Trophoblast cell (in vitro differentiated cells and primary cell): ENCODE results near the gene NCAPH2.
A peak's percentile ranks its signal among the peaks of the same experiment; 100 is the strongest.

ENCODE experiments used
- DNase-seq, 2 donors: peaks; one replicate each; pipeline ENCODE4 v3.0.0-alpha.2; 2016
- H2AFZ ChIP-seq: 2 replicates; pipeline ENCODE4 v1.6.1; 2013; ENCODE audit warnings: low read length, moderate library complexity, mild to moderate bottlenecking; ENCODE audit not compliant: insufficient read depth, poor library complexity
- H2AK5ac ChIP-seq: 2 replicates; pipeline ENCODE4 v1.6.1; 2013; ENCODE audit warnings: mild to moderate bottlenecking, low read length
- H2BK120ac ChIP-seq: 2 replicates; pipeline ENCODE4 v1.6.1; 2013; ENCODE audit warnings: low read length, mild to moderate bottlenecking, moderate library complexity; ENCODE audit not compliant: insufficient read depth, poor library complexity
- H2BK12ac ChIP-seq: 2 replicates; pipeline ENCODE4 v1.6.1; 2013; ENCODE audit warnings: mild to moderate bottlenecking, low read length, moderate library complexity
- H2BK5ac ChIP-seq: 2 replicates; pipeline ENCODE4 v1.6.1; 2013; ENCODE audit warnings: low read length, low read depth, moderate library complexity, mild to moderate bottlenecking; ENCODE audit not compliant: poor library complexity
- H3K14ac ChIP-seq: 2 replicates; pipeline ENCODE4 v1.6.1; 2013; ENCODE audit warnings: mild to moderate bottlenecking, low read length
- H3K18ac ChIP-seq: 2 replicates; pipeline ENCODE4 v1.6.1; 2013; ENCODE audit warnings: mild to moderate bottlenecking, low read length
- H3K23ac ChIP-seq: 2 replicates; pipeline ENCODE4 v1.6.1; 2013; ENCODE audit warnings: low read length
- H3K27ac ChIP-seq: 2 replicates; pipeline ENCODE4 v1.5.1; 2013; ENCODE audit warnings: low read depth, mild to moderate bottlenecking, inconsistent platforms, low read length, moderate library complexity
- H3K27me3 ChIP-seq: 2 replicates; pipeline ENCODE4 v1.6.1; 2013; ENCODE audit warnings: inconsistent platforms, mild to moderate bottlenecking, low read length, moderate library complexity; ENCODE audit not compliant: insufficient read depth
- H3K36me3 ChIP-seq, 2 experiments: 1 replicate in 1 of 2; 2 replicates in 1 of 2; pipeline ENCODE4 v1.6.1; 2013; ENCODE audit warnings: low read length in 2 of 2, mild to moderate bottlenecking in 2 of 2, moderate library complexity in 1 of 2; ENCODE audit not compliant: insufficient read depth in 2 of 2, control insufficient read depth in 1 of 2
- H3K4ac ChIP-seq: 2 replicates; pipeline ENCODE4 v1.6.1; 2013; ENCODE audit warnings: low read depth, mild to moderate bottlenecking, low read length, moderate library complexity
- H3K4me1 ChIP-seq, 2 experiments: 1 replicate in 1 of 2; 2 replicates in 1 of 2; pipeline ENCODE4 v1.6.1; 2013; ENCODE audit warnings: low read length in 2 of 2, mild to moderate bottlenecking in 2 of 2, moderate library complexity in 1 of 2; ENCODE audit not compliant: insufficient read depth in 2 of 2, control insufficient read depth in 1 of 2
- H3K4me2 ChIP-seq: 2 replicates; pipeline ENCODE4 v1.6.1; 2013; ENCODE audit warnings: inconsistent platforms, mild to moderate bottlenecking, low read length, moderate library complexity
- H3K4me3 ChIP-seq: 2 replicates; pipeline ENCODE4 v1.5.1; 2013; ENCODE audit warnings: mild to moderate bottlenecking, low read depth, low read length, inconsistent platforms
- H3K79me1 ChIP-seq: one replicate; pipeline ENCODE4 v1.6.1; 2013; ENCODE audit warnings: low read length
- H3K79me2 ChIP-seq: 2 replicates; pipeline ENCODE4 v1.6.1; 2013; ENCODE audit warnings: low read length, mild to moderate bottlenecking; ENCODE audit not compliant: control insufficient read depth, insufficient read depth, poor library complexity
- H3K9ac ChIP-seq: 2 replicates; pipeline ENCODE4 v1.6.1; 2013; ENCODE audit warnings: mild to moderate bottlenecking, low read length
- H3K9me3 ChIP-seq: 2 replicates; pipeline ENCODE4 v1.6.1; 2013; ENCODE audit warnings: low read depth, mild to moderate bottlenecking, control low read depth, inconsistent platforms, low read length; ENCODE audit not compliant: insufficient read depth
- H4K12ac ChIP-seq: 2 replicates; pipeline ENCODE4 v1.6.1; 2013; ENCODE audit warnings: low read depth, mild to moderate bottlenecking, low read length, moderate library complexity
- H4K8ac ChIP-seq: 2 replicates; pipeline ENCODE4 v1.6.1; 2013; ENCODE audit warnings: low read depth, mild to moderate bottlenecking, low read length, moderate library complexity
- H4K91ac ChIP-seq: one replicate; pipeline ENCODE4 v1.6.1; 2013; ENCODE audit warnings: low read depth, mild to moderate bottlenecking, low read length, moderate library complexity
- WGBS: extraction: QIAGEN DNeasy Blood & Tissue Kit; methylation state at CpG from one replicate; pipeline ENCODE4 v1.1.7; 2013; ENCODE audit warnings: missing lambda C conversion rate; ENCODE audit not compliant: insufficient read length, insufficient coverage; ENCODE audit errors: extremely low coverage; 5-methylcytosine and 5-hydroxymethylcytosine counted together

Gene NCAPH2

DNA sequence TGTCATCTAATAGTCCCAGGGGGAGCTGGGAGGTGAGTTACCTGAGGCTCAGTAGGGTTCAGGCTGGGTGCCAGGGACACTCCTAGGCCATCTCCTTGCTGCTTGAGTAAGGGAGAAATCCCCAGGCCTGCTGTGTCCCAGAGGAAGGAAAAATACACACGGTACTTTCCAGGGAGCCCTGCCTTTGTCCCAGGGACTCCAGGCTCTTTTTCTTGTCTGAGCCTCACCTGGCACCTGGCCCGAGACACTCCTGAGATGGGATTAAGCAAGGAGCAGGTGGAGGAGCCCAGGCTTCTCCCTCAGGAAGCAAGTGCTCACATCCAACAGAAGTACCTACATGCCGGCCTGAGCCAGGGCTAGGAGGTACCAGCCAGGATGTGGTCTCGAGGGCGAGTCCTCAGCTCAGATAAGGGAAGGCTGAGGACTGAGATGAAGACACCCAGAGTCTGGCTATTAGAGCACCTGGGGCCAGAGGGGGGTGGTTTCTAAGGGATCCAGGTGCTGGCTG is 36.8 kb downstream of the NCAPH2 start:
- no CpG with 5 or more reads among the region's 5 CpGs for WGBS
- Histone ChIP-seq H2AK5ac (peak overlapping the region; percentile 1), H3K14ac (no peak overlapping the region), H3K4me3 (no peak overlapping the region), H4K12ac (no peak overlapping the region), H3K27ac (no peak overlapping the region), H3K79me2 (no peaks in the 10 kb centered on the region), H2AFZ (no peak overlapping the region), H2BK120ac (peak overlapping the region; percentile 16), H3K36me3 (no peaks in the 10 kb centered on the region), H4K91ac (peak overlapping the region; percentile 39), H2BK5ac (no peak overlapping the region), H4K8ac (peak overlapping the region; percentile 28), H3K9ac (no peak overlapping the region), H3K23ac (peak overlapping the region; percentile 63), H3K18ac (no peak overlapping the region), H3K79me1 (peaks cover 2% of the 10 kb centered on the region), H3K4ac (no peak overlapping the region), H3K27me3 (no peaks in the 10 kb centered on the region), H3K9me3 (no peaks in the 10 kb centered on the region), H3K4me1 (peaks cover 10 to 19% of the 10 kb centered on the region in 2 experiments), H2BK12ac (peak overlapping the region; percentile 44), H3K4me2 (no peak overlapping the region)
- peak in 1 of 2 donors; percentile 40 for DNase-seq

DNA sequence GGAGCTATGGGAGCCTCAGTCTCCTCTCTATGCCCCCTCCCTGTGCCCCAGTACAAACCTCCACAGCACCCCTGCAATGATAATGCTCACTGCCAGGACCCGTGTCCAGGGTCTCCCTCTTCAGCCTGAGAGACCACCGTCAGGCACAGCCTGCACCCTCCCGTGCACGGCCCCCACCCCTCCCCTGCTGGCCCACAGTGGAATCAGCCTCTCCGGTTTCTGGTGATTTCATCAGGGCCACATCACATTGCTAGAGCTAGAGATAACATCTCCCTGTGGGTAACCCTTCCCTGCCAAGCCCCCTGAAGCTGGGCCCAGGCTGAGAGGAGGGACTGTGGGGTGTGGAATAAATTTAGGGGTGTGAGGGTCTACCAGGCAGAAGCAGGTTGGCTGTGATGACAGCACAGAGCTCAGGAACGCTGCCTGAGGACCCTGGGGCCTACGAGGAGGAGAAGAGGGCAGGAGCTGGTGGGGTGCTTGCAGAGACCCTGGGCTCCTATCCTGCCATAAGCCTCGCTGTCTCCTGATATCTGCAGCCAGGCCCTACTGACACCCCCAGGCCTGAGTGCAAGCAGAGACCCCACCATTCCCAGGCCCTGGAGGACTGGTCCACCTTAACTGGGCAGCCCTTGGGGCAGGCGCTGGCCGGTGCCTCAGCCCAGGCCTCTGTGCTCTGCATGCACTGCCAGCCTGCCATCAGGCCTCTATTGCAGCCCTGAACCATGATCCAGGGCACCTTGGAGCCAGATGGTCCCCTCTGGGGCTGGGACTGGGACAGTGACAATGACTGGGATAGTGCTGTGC is 37.7 kb downstream of the NCAPH2 start, which contains the start of gene KLHDC7B:
Gene KLHDC7B, plus strand, starts transcription at position 378 of the 804 bp plus-strand sequence. Its CDS starts 345 bp downstream, at position 723.
- Histone ChIP-seq H3K14ac (peak within 1 kb of the TSS; percentile 7), H2AK5ac (peak within 1 kb of the TSS; percentile 22), H4K8ac (no peak within 1 kb of the TSS), H3K79me2 (no peaks in the 10 kb centered on the region), H3K18ac (no peak within 1 kb of the TSS), H3K79me1 (peaks cover 2% of the 10 kb centered on the region), H3K9me3 (no peaks in the 10 kb centered on the region), H2BK120ac (peak within 1 kb of the TSS; percentile 16), H3K4me2 (no peak within 1 kb of the TSS), H2BK5ac (no peak within 1 kb of the TSS), H2BK12ac (peak within 1 kb of the TSS; percentile 44), H3K27ac (no peak within 1 kb of the TSS), H2AFZ (no peak within 1 kb of the TSS), H3K9ac (no peak within 1 kb of the TSS), H4K12ac (no peak within 1 kb of the TSS), H3K4me3 (no peak within 1 kb of the TSS), H3K4me1 (peaks cover 8 to 19% of the 10 kb centered on the region in 2 experiments), H3K23ac (peak within 1 kb of the TSS; percentile 63), H4K91ac (peak within 1 kb of the TSS; percentile 39), H3K27me3 (no peaks in the 10 kb centered on the region), H3K4ac (no peak within 1 kb of the TSS), H3K36me3 (no peaks in the 10 kb centered on the region)
- peak in 1 of 2 donors; percentile 43 for DNase-seq
- whole genome bisulfite sequencing, result no CpG with 5 or more reads among the region's 10 CpGs

DNA sequence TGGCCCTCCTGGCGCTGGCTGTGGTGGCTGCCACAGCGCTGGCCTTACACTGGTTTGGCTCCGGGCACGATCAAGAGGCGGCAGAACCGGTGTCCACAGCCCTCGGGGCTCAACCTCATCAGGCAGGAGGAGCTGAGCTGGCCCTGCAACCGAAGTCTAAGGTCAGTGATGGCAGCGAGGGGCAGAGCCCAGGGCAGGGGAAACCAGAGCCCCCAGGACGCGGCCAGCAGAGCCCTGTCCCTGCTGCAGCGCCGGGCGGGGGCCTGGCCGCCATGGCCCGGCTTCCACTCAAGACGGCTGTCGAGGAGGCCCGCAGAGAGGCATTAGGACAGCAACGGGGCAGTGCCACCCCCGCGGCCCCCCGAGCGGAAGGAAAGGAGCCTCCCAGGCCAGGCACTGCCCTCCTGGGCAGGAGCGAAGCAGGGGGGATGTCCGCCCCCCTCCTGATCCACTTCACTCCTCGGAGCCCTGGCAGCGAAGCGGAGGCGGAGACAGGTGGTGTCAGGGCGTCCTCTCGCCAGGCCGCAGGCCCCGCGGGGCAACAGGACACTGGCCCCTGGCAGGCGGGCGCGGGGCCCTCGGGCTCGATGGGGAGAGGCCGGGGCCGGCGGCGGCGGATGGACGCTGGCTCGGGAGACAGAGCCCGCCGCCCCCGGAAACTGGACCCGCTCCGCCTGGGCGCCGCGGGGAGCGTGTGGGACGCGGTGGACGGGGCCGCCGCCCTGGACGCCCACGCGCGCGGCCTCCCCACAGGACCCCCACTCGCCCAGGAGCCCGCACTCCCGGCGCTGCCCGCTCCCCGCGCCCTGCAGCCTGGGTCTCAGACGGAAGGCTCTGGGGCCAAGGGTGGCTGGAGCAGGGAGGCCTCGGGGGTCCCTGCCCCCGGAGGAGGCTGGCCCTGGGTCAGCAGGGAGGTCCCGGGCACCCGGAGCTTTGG is 38.6 kb downstream of the NCAPH2 start:
- Histone ChIP-seq H4K12ac (no peak overlapping the region), H3K23ac (no peak overlapping the region), H2AK5ac (peak overlapping the region; percentile 18), H3K4ac (no peak overlapping the region), H3K4me1 (peaks cover 8 to 19% of the 10 kb centered on the region in 2 experiments), H3K9me3 (no peaks in the 10 kb centered on the region), H3K79me2 (no peaks in the 10 kb centered on the region), H3K9ac (no peak overlapping the region), H3K27me3 (no peaks in the 10 kb centered on the region), H2BK12ac (peak overlapping the region; percentile 20), H3K18ac (no peak overlapping the region), H3K36me3 (no peaks in the 10 kb centered on the region), H3K4me2 (no peak overlapping the region), H3K4me3 (no peak overlapping the region), H3K27ac (no peak overlapping the region), H4K91ac (peak overlapping the region; percentile 32), H2AFZ (no peak overlapping the region), H3K79me1 (peaks cover 2% of the 10 kb centered on the region), H4K8ac (no peak overlapping the region), H2BK120ac (no peak overlapping the region), H3K14ac (no peak overlapping the region), H2BK5ac (no peak overlapping the region)
- DNase-seq, result peak in 1 of 2 donors; percentile 77
- WGBS, result no CpG with 5 or more reads among the region's 78 CpGs

DNA sequence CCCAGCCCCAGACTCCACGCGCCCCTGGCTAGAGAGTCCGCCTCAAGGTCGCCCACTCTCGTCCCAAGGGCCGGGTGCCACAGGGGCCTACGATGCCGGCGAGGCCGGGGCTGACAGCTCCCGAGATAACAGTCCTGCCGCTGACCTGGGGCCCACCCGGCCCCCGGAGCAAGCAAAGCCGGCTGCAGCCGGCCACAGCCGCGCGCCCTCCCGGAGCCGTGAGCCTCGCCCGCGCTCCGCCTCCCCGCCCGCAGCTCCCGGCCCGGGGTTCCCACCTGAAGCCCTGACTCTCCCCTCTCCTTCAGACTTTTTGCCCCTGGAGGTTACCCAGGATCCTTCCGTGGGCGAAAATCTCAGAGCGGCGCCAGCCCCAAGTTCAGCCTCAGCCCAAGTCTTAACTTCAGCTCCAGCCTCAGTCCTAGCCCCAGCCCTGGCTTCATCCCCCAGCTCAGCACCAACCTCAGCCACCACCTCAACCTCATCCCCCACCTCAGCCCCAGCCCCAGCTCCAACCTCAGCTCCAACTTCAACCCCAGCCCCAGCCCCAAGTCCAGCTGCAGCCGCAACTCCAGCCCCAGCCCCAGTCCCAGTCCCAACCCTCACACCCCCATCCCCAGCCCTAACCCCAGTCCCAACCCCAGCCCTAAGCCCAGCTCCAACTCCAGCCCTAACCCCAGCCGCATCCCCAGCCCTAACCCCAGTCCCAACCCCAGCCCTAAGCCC is 39.4 kb downstream of the NCAPH2 start:
- no peaks in the 10 kb centered on the region for H3K9me3 ChIP-seq
- no peak overlapping the region for H2AK5ac ChIP-seq

More for the DNA sequence above, 39.4 kb downstream of the NCAPH2 start:
- Histone ChIP-seq H3K14ac (no peak overlapping the region), H3K23ac (no peak overlapping the region), H4K91ac (peak overlapping the region; percentile 32), H3K9ac (no peak overlapping the region), H3K4me3 (no peak overlapping the region), H3K79me2 (no peaks in the 10 kb centered on the region), H3K27me3 (no peaks in the 10 kb centered on the region), H3K27ac (no peak overlapping the region), H4K8ac (no peak overlapping the region), H4K12ac (no peak overlapping the region), H2BK5ac (no peak overlapping the region), H3K36me3 (no peaks in the 10 kb centered on the region), H2BK120ac (no peak overlapping the region), H3K18ac (no peak overlapping the region), H3K4ac (no peak overlapping the region), H2BK12ac (peak overlapping the region; percentile 20), H2AFZ (no peak overlapping the region), H3K4me2 (no peak overlapping the region), H3K79me1 (peaks cover 2% of the 10 kb centered on the region), H3K4me1 (peaks cover 8 to 19% of the 10 kb centered on the region in 2 experiments)
- DNase-seq, result no peak
- no CpG with 5 or more reads among the region's 35 CpGs for WGBS
